HepG2 (cell line): Measurements from ENCODE around the gene CDKN1C. TPM values are rescaled to one million over a fixed set of nuclear protein-coding genes. Genes with fewer than 3 reads are reported as not detected.

Source experiments
- ATF1 ChIP-seq: IDR thresholded peaks from 2 replicates; pipeline ENCODE4 v1.6.1; 2016; ENCODE audit warnings: mild to moderate bottlenecking, control low read depth
- EHMT2 ChIP-seq: fragments of 200-600 bp; sonication (generic); IDR thresholded peaks from 2 replicates; pipeline ENCODE4 v1.7.0; 2017; ENCODE audit warnings: antibody characterized with exemption, low read depth, low read length, borderline replicate concordance
- HMGXB3 ChIP-seq: sonication (generic); formaldehyde crosslinking; IDR thresholded peaks from 2 replicates; pipeline ENCODE4 v1.4.0; 2020; ENCODE audit warnings: missing genetic modification reagents, borderline replicate concordance
- HNF4A ChIP-seq: sonication (generic); formaldehyde crosslinking; IDR thresholded peaks from 2 replicates; pipeline ENCODE4 v1.4.0; 2020; ENCODE audit warnings: missing genetic modification reagents
- KDM1A ChIP-seq: IDR thresholded peaks from 2 replicates; pipeline ENCODE4 v1.6.1; 2016; ENCODE audit warnings: missing compliant biosample characterization
- KDM2A ChIP-seq: sonication (generic); formaldehyde crosslinking; IDR thresholded peaks from 2 replicates; pipeline ENCODE4 v1.4.0; 2020; ENCODE audit warnings: low read depth, missing genetic modification reagents, borderline replicate concordance
- NFYB ChIP-seq: sonication (generic); formaldehyde crosslinking; IDR thresholded peaks from 2 replicates; pipeline ENCODE4 v1.4.0; 2020; ENCODE audit warnings: missing genetic modification reagents
- RBFOX2 ChIP-seq: fragments of 200-400 bp; formaldehyde crosslinking; IDR thresholded peaks from 2 replicates; pipeline ENCODE4 v1.6.1; 2017; ENCODE audit warnings: low read depth, mild to moderate bottlenecking, low read length
- THAP7 ChIP-seq: sonication (generic); formaldehyde crosslinking; IDR thresholded peaks from 2 replicates; pipeline ENCODE4 v1.8.1; 2023; ENCODE audit warnings: mild to moderate bottlenecking, missing genetic modification reagents
- ZHX2 ChIP-seq, 2 experiments: sonication (generic) in 1 of 2; formaldehyde crosslinking in 1 of 2; IDR thresholded peaks; 2 replicates each; pipeline versions ENCODE4 v1.6.1 to v1.9.0; 2014 to 2022; ENCODE audit warnings: antibody characterized with exemption in 1 of 2, borderline replicate concordance in 1 of 2, inconsistent platforms in 1 of 2, low read depth in 1 of 2, missing genetic modification reagents in 1 of 2
- ZMAT3 ChIP-seq: sonication (generic); formaldehyde crosslinking; conservative IDR thresholded peaks from 2 replicates; pipeline ENCODE4 v1.7.0; 2021; ENCODE audit warnings: missing genetic modification reagents
- ZNF703 ChIP-seq: sonication (generic); formaldehyde crosslinking; IDR thresholded peaks from 2 replicates; pipeline ENCODE4 v1.5.1; 2020; ENCODE audit warnings: missing genetic modification reagents, mild to moderate bottlenecking, moderate library complexity, borderline replicate concordance
- ZNF782 ChIP-seq: sonication (generic); formaldehyde crosslinking; IDR thresholded peaks from 2 replicates; pipeline ENCODE4 v1.4.0; 2020; ENCODE audit warnings: missing genetic modification reagents, mild to moderate bottlenecking, borderline replicate concordance
- ZNF878 ChIP-seq: sonication (generic); formaldehyde crosslinking; IDR thresholded peaks from 2 replicates; pipeline ENCODE4 v1.8.1; 2023; ENCODE audit warnings: mild to moderate bottlenecking, missing genetic modification reagents, moderate library complexity
- ZUFSP ChIP-seq: sonication (generic); formaldehyde crosslinking; IDR thresholded peaks from 2 replicates; pipeline ENCODE4 v1.9.0; 2021; ENCODE audit warnings: missing genetic modification reagents, mild to moderate bottlenecking, borderline replicate concordance
- polyA plus RNA-seq, 8 experiments: library from polyadenylated mRNA; depleted of rRNA in 3 of 8; stranded (reverse) in 7 of 8; unstranded in 1 of 8; fragments of >200 nt; fragmentation: Illumina TruSeq in 4 of 8; extraction: Trizol in 4 of 8; gene quantifications; 2 replicates each; pipeline versions ENCODE4 v1.2.1 to v1.2.3, GENCODE V29; 2011 to 2016; ENCODE audit warnings: low read depth in 4 of 8, missing spikeins in 1 of 8, mixed read lengths in 1 of 8; ENCODE audit not compliant: insufficient read depth in 1 of 8
- total RNA-seq, 5 experiments: library from RNA; depleted of rRNA; stranded (reverse); fragments of >200 nt; fragmentation: Illumina TruSeq; extraction: Trizol; gene quantifications; 2 replicates each; pipeline ENCODE4 v1.2.3, GENCODE V29; 2016; ENCODE audit warnings: low read depth in 1 of 5

CDKN1C gene
- total and polyA plus RNA-seq, 2 of the 13 experiments (the other 11 are each of a cell fraction or from before 2014, with no cell fraction given), result not detected

- no peak for TF ChIP-seq ZUFSP (CRISPR knock-in tag)
- TF ChIP-seq EHMT2, result no peak
- peak; percentile 51; the same call in 1 of the 2 replicates for TF ChIP-seq KDM2A (CRISPR knock-in tag)
- TF ChIP-seq HNF4A (CRISPR knock-in tag), result peak; percentile 84
- TF ChIP-seq KDM1A (CRISPR knock-in tag), result no peak
- TF ChIP-seq HMGXB3 (CRISPR knock-in tag), result peak; percentile 51; the same call in 1 of the 2 replicates
- no peak for TF ChIP-seq THAP7 (CRISPR knock-in tag)
- TF ChIP-seq ZNF878 (CRISPR knock-in tag), result no peak
- TF ChIP-seq ZNF703, result no peak
- no peak for TF ChIP-seq ZNF782 (CRISPR knock-in tag)
- TF ChIP-seq NFYB (CRISPR knock-in tag), result no peak
- 0 out of 2 replicates have a peak, but pooled peaks have one; percentile 18 for TF ChIP-seq ZHX2 (IDR thresholded peaks at IDR 0.05; ENCODE audit: low read depth)
- no peak for TF ChIP-seq ZHX2 (CRISPR knock-in tag; IDR thresholded peaks at IDR 0.05; ENCODE audit: borderline replicate concordance)
- TF ChIP-seq RBFOX2, result peak; percentile 66
- no peak for TF ChIP-seq ATF1 (CRISPR knock-in tag)
- TF ChIP-seq ZMAT3 (CRISPR knock-in tag), result peak; percentile 62; the same call in 1 of the 2 replicates
These were observed 17.5 kb upstream of the CDKN1C start (continued) for GRCh38 chr11:2902784-2903671.
